Breast epithelium (tissue), 3 donors: ENCODE data around the gene RSPO1.

Experiments used
- POLR2AphosphoS5 ChIP-seq, 3 donors: sonication (generic); formaldehyde crosslinking; IDR thresholded peaks; one replicate each; pipeline ENCODE4 v1.6.1; 2017; ENCODE audit warnings: antibody characterized with exemption in 3 of 3
- TF ChIP-seq, protein P1 (sequence below), 3 donors: fragments of 450-650 bp; IDR thresholded peaks; one replicate each; pipeline ENCODE4 v1.5.1; 2016 to 2017; ENCODE audit warnings: antibody characterized with exemption in 3 of 3, mild to moderate bottlenecking in 3 of 3, moderate library complexity in 3 of 3

DNA sequence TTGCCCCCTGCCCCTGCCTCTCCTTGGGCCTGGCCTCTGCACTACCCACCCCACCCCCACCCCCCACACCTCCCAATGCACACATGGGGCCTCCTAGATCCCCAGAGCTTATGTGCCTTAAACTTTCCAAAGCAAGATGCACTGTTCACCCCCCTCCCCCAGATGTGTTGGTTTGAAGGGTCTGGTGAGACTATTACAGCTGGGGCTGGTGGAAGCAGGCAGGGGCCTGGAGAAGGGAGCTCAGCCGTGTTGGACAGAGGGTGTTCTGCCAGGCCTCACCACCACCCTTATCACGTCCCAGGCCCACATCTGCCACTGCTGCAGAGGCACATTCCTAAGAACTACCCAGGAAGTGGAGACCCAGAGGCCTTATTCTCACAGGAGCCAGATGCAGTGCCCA lies 18.3 kb upstream of the RSPO1 start:
- TF ChIP-seq POLR2AphosphoS5 (IDR thresholded peaks at IDR 0.05) = no peak
- TF ChIP-seq, protein P1, sequence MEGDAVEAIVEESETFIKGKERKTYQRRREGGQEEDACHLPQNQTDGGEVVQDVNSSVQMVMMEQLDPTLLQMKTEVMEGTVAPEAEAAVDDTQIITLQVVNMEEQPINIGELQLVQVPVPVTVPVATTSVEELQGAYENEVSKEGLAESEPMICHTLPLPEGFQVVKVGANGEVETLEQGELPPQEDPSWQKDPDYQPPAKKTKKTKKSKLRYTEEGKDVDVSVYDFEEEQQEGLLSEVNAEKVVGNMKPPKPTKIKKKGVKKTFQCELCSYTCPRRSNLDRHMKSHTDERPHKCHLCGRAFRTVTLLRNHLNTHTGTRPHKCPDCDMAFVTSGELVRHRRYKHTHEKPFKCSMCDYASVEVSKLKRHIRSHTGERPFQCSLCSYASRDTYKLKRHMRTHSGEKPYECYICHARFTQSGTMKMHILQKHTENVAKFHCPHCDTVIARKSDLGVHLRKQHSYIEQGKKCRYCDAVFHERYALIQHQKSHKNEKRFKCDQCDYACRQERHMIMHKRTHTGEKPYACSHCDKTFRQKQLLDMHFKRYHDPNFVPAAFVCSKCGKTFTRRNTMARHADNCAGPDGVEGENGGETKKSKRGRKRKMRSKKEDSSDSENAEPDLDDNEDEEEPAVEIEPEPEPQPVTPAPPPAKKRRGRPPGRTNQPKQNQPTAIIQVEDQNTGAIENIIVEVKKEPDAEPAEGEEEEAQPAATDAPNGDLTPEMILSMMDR (IDR thresholded peaks at IDR 0.05) = no peak
